Breast epithelium (tissue), 3 donors: ENCODE measurements around the gene CFAP46.

Experiments
- CTCF ChIP-seq, 3 donors: fragments of 450-650 bp; IDR thresholded peaks; one replicate each; pipeline ENCODE4 v1.5.1; 2016 to 2017; ENCODE audit warnings: antibody characterized with exemption in 3 of 3, mild to moderate bottlenecking in 3 of 3, moderate library complexity in 3 of 3
- POLR2AphosphoS5 ChIP-seq, 3 donors: sonication (generic); formaldehyde crosslinking; IDR thresholded peaks; one replicate each; pipeline ENCODE4 v1.6.1; 2017; ENCODE audit warnings: antibody characterized with exemption in 3 of 3

GRCh38 chr10:132982301-132982989 lies 40.1 kb upstream of the CFAP46 start:
- no peak for TF ChIP-seq CTCF (IDR thresholded peaks at IDR 0.05)
- TF ChIP-seq POLR2AphosphoS5 (IDR thresholded peaks at IDR 0.05): no peak
